ENCODE data around the gene C1QTNF5.

The C1QTNF5 gene

DNA sequence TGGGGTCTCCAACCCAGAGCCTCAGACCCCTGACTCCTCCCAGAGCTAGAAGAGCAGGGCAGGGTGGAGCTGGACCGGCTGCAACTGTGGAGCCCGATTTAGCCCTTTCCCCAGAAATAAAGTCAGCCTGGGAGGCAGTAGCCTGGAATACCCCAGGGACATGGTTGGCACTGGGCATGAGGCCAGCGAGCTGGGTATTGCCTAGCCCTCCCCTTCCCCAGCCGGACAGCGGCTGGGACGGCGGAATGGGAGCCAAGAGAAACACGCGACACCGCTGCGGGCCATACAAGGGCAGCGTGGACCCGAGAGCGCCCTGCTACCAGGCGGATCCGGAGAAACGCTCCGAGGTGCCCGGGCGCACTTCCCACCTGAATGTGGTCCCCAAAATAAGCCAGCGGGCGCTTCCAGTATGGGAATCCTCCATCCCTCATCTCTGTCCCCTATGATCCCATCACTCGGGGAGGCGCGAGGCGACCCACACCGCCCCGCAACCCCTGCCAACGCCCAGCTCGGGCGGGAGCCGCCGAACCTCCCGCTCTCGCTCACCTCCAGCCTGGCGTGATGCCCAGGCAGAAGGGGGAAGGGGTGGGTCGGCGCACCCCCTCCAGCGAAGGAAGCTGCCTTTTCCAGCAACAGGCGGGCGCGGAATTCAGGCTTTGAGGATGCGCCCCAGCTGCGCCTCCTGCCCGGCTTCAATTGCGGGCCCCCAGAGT is 24.5 kb downstream of the C1QTNF5 start:
- DNase-seq = peak in 1 of 3 donors; percentile 35

- peak; percentile 38 to 53 (median 49) for DNase-seq
Measured at GRCh38 chr11:119315131-119316015, 25.3 kb downstream of the C1QTNF5 start.

- no peak for DNase-seq
Measured at GRCh38 chr11:119314726-119315125, 26.0 kb downstream of the C1QTNF5 start.

DNA sequence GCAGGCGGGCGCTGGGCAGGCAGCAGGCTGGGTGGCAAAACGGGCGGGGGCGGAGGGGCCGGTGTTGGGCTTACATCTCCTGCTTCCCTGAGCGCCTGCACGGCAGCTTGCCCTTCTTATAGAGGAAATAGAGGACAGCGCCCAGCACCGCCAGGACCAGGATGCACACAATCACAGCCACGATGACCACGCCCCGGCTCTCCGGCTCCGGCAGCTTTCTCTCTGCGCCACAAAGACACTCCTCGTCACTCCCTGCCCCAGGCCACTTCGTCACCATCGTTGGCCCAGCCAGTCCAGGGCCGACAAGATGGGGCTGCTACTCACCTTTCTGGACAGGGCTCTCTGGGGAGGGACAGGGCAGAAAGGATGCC is 30.0 kb downstream of the C1QTNF5 start:
- no peak for DNase-seq

- no peak for DNase-seq
Measured at GRCh38 chr11:119309953-119310681, 30.6 kb downstream of the C1QTNF5 start.

DNA sequence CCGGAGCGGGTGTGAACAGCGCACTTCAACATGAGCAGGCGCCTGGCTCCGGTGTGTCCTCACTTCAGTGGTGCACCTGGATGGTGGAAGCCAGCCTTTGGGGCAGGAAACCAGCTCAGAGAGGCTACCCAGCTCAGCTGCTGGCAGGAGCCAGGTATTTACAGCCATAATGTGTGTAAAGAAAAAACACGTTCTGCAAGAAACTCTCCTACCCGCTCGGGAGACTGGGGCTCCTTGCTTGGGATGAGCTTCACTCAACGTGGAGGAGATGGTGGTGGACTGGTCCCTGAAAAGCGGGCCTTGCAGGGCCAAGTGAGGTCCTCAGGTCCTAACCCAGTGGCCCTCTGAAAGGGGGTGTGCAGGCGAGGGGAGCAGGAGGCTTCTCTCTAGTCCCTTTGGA is 31.3 kb downstream of the C1QTNF5 start:
- DNase-seq = no peak

GRCh38 chr11:119307974-119308373 is 32.7 kb downstream of the C1QTNF5 start:
- DNase-seq = no peak

DNA sequence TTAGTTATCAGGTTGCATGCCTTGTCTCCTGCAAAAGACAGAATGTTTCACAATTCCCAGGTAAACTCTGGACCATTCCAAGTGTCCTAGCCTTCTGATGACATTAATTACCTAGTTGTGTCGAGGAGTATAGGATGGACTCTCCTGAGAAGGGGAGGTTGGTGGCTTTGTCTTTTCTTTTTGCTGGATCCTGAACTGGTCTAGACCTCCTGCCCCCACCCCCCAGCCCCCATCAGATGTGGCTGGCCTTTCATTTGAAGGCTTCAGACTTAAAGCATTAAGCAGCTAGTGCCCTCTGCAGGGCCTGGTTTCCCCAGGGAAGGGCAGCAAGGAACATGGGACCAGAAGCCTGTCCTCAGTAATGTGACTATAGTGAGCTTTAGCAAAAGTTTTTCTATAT is 33.5 kb downstream of the C1QTNF5 start:
- DNase-seq = no peak

DNA sequence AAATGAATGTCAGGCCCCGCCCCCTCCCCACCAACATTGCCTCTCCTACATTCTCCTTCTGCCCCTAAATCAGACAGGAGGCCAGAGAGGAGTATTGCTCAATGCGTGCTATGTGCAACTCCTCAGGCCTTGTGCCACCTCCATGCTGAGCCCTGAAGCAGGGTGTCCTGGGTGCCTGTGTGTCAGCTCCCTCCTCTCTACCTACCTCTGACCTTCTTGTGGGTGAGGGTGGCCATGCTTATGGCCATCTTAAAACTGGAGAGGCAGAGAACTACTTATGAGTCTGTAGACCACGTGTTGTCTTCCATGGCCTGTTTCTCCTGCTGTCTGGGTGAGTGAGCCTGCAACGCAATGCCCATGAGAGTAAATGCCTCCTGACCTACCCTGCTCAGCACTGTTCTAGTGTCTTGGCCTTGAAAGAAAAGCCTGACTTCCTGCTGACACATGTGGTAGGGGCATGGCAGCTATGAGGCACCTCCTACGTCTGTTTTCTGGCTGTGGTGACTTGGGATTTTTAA is 34.3 kb downstream of the C1QTNF5 start:
- no peak for DNase-seq

DNA sequence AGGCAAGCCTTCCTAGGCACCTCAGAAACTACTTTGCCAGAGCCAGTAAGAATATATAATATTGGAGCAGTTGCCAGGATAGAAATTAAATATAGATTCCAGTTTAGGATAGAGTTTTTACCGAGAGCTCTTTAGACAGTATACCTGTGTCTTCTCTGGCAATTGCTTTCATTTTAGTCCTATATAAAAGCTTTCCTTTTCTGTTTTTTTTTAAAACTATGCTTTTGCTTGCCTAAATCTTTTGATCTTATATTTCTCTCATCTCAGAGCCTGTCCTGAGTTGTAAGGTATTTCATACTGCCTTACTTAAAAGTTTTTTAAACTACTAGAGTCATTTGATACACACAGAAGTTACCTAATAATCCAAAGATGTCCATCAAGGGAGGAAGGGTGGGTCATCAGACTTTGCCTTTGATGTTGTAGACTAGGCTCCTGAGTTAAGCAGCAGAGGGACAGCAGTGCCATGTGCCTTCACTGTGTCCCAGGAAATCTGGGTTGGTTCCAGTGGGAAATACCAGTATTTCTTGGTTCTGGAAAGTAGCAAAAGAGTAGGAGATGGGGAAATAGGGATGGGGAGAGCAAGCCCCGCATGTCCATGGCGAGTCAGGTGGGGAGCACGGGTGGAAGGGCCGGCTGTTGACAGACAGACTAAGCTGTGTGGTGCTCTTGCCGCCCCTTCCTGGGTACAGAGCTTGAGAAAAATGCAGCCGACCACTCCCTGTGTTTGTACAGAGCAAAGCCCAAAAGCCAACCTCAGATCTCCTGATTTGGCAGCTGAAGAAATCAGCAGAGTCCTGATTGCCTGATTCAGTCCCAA is 34.9 kb downstream of the C1QTNF5 start:
- peak in 1 of 3 donors; percentile 19 for DNase-seq

DNA sequence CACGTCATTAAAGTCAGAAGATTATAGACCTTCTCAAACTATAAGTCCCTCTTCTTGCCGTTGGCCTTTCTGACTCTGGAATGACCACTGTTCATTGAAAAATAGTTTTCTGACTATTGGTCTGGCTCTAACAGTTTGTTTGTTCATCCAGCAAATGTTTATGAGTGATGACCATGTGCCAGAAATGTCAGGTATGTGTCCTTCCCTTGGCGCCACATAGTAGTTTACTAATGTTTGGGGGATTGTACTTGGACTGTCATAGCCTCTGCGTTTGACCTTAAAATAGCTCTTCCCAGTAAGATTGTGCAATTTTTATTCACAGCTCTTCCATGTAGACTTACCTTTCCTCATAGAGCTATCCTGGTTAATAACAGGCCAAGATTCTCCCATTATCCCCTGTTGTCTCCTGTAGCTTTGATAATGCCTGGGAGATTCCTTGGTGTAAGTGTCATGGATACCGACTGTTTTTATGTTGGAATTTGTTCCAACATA is 37.4 kb downstream of the C1QTNF5 start:
- no peak for DNase-seq

- DNase-seq = no peak
Measured at GRCh38 chr11:119300198-119300964, 40.3 kb downstream of the C1QTNF5 start.

- DNase-seq = no peak
Measured at GRCh38 chr11:119299416-119299815, 41.3 kb downstream of the C1QTNF5 start.

GRCh38 chr11:119298726-119299125 is 42.0 kb downstream of the C1QTNF5 start:
- DNase-seq = no peak

DNA sequence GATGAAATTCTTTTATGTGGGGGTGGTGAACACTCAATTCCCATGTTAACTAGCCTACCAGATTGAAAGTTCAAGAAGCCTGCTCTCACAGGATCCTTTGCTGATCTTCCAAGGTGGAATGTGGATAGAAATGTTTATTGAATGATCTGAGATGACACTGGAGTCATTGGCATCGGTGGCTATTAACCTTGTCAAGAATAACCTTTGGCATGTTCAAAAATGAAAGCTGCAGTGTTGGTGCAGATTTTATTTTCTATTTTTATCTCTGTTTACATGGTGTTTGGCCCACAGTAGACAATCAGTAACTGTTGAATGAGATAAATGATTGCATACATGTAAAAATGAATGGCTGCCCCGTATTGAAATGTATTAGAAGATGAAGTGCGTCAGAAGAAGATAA is 42.7 kb downstream of the C1QTNF5 start:
- DNase-seq = no peak

- no peak for DNase-seq
Measured at GRCh38 chr11:119295178-119295577, 45.5 kb downstream of the C1QTNF5 start.

DNA sequence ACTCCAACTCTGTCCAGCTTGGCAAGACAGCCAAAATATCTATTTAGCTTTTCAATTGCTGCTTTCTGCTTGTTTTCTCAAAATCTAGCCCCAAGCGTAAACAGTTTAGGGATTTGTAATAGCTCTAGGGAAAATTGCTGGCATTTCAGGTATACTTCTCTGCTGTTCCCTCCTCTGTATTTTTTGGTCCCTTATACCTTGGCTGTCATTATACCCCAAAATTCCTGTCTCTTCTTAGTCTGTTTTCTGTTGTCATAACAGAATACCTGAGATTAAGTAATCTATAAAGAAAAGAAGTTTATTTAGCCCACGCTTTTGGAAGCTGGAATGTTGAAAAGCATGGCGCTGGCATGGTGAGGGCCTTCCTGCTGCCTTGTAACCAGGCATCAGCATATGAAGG is 47.2 kb downstream of the C1QTNF5 start:
- no peak for DNase-seq

- no peak for DNase-seq
Measured at GRCh38 chr11:119290894-119291497, 49.7 kb downstream of the C1QTNF5 start.

All from suppressor macrophage treated with lipopolysaccharide for 1 hour (primary cell).